DOHH2 (cell line): ENCODE measurements around the gene FASTKD2.

Source experiments
- H3F3A ChIP-seq: fragments of 200-600 bp; sonication (generic), shearing (Covaris generic); 2 replicates; pipeline ENCODE4 v1.6.0; 2016; ENCODE audit warnings: antibody characterized with exemption, mild to moderate bottlenecking; ENCODE audit not compliant: control insufficient read depth, insufficient read depth
- H3K27ac ChIP-seq: fragments of 200-600 bp; sonication (generic); 2 replicates; pipeline ENCODE4 v1.5.1; 2014; ENCODE audit warnings: low read depth, mild to moderate bottlenecking, low read length, moderate library complexity
- H3K27me3 ChIP-seq: fragments of 200-600 bp; sonication (generic); 2 replicates; pipeline ENCODE4 v1.6.1; 2014; ENCODE audit warnings: mild to moderate bottlenecking, low read length, mixed read lengths; ENCODE audit not compliant: control insufficient read depth
- H3K36me3 ChIP-seq: fragments of 200-600 bp; sonication (generic); 2 replicates; pipeline ENCODE4 v1.6.1; 2014; ENCODE audit warnings: mild to moderate bottlenecking, low read length, moderate library complexity, mixed read lengths; ENCODE audit not compliant: control insufficient read depth
- H3K4me1 ChIP-seq: fragments of 200-600 bp; sonication (generic); 2 replicates; pipeline ENCODE4 v1.6.1; 2014; ENCODE audit warnings: mild to moderate bottlenecking, low read length, mixed read lengths; ENCODE audit not compliant: control insufficient read depth
- H3K4me2 ChIP-seq: fragments of 200-600 bp; sonication (generic); 2 replicates; pipeline ENCODE4 v1.6.0; 2014; ENCODE audit warnings: mild to moderate bottlenecking, low read length, moderate library complexity
- H3K4me3 ChIP-seq: fragments of 200-600 bp; sonication (generic); 2 replicates; pipeline ENCODE4 v1.5.1; 2014; ENCODE audit warnings: mild to moderate bottlenecking, low read length, mixed read lengths
- H3K79me2 ChIP-seq: fragments of 200-600 bp; sonication (generic); 2 replicates; pipeline ENCODE4 v1.6.1; 2014; ENCODE audit warnings: mild to moderate bottlenecking, low read length, mixed read lengths; ENCODE audit not compliant: control insufficient read depth
- H3K9me2 ChIP-seq: fragments of 200-600 bp; sonication (generic); replicated peaks from 2 replicates; pipeline ENCODE4 v1.6.1; 2014; ENCODE audit warnings: mild to moderate bottlenecking, low read length, mixed read lengths; ENCODE audit not compliant: control insufficient read depth
- H3K9me3 ChIP-seq: fragments of 200-600 bp; sonication (generic); 2 replicates; pipeline ENCODE4 v1.6.1; 2014; ENCODE audit warnings: antibody characterized with exemption, low read length, mixed read lengths; ENCODE audit not compliant: control insufficient read depth, insufficient read depth
- H4K20me1 ChIP-seq: fragments of 200-600 bp; sonication (generic); 2 replicates; pipeline ENCODE4 v1.6.0; 2014; ENCODE audit warnings: low read depth, mild to moderate bottlenecking, antibody characterized with exemption, low read length, moderate library complexity; ENCODE audit not compliant: control insufficient read depth, insufficient read depth
- EZH2phosphoT487 ChIP-seq: fragments of 200-600 bp; sonication (generic); IDR thresholded peaks from 2 replicates; pipeline ENCODE4 v1.6.1; 2017; ENCODE audit warnings: borderline replicate concordance, mild to moderate bottlenecking, antibody characterized with exemption, low read length, moderate library complexity, mixed read lengths
- TF ChIP-seq, protein P1 (sequence below): fragments of 200-600 bp; sonication (generic); IDR thresholded peaks from one replicate; pipeline ENCODE4 v1.5.1; 2014; ENCODE audit warnings: antibody characterized with exemption, mild to moderate bottlenecking, low read depth, low read length; ENCODE audit not compliant: poor library complexity, severe bottlenecking

Gene FASTKD2

DNA sequence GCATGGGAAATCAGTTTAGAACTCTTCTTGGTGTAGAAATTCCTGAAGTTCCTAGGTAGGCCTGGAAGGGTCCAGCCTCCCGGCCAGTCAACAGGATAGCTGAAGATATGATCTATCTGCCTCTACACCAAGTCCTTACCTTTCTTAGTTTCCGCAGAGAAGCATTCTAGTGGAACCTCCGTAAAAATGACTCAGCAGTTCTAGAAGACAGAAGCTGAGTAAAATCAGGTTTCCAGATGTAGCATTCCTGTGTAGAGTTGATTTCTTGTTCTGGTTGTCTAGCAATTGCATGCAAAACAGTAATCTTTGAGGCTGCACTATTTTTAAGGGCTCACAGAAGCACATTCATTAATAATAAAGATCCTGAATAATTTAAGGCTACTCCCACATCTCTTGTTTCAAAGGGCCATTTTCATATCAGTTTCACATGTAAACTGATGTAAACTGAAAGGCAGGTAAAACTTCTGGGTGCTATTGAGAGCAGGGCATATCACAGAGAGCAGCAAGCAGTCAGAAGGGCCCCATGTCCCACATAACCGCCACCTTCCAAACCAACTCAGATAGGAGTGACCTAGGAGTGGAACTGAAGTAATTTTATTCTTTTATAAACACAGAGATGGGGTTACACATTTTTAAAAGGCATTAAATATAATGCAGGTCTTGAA, 44.0 kb upstream of the FASTKD2 start:
- Histone ChIP-seq H4K20me1 (no peaks in the 10 kb centered on the region), H3K27ac (no peak overlapping the region), H3K79me2 (no peaks in the 10 kb centered on the region), H3K9me2 (no peaks in the 10 kb centered on the region), H3F3A (no peaks in the 10 kb centered on the region), H3K27me3 (no peaks in the 10 kb centered on the region), H3K4me3 (no peak overlapping the region), H3K36me3 (no peaks in the 10 kb centered on the region), H3K4me2 (no peak overlapping the region), H3K9me3 (no peaks in the 10 kb centered on the region), H3K4me1 (no peaks in the 10 kb centered on the region)
- TF ChIP-seq, protein P1, sequence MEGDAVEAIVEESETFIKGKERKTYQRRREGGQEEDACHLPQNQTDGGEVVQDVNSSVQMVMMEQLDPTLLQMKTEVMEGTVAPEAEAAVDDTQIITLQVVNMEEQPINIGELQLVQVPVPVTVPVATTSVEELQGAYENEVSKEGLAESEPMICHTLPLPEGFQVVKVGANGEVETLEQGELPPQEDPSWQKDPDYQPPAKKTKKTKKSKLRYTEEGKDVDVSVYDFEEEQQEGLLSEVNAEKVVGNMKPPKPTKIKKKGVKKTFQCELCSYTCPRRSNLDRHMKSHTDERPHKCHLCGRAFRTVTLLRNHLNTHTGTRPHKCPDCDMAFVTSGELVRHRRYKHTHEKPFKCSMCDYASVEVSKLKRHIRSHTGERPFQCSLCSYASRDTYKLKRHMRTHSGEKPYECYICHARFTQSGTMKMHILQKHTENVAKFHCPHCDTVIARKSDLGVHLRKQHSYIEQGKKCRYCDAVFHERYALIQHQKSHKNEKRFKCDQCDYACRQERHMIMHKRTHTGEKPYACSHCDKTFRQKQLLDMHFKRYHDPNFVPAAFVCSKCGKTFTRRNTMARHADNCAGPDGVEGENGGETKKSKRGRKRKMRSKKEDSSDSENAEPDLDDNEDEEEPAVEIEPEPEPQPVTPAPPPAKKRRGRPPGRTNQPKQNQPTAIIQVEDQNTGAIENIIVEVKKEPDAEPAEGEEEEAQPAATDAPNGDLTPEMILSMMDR = no peak
- no peak for TF ChIP-seq EZH2phosphoT487

GRCh38 chr2:206723288-206723687, 42.1 kb upstream of the FASTKD2 start:
- H3K27me3 ChIP-seq = peaks cover 2% of the 10 kb centered on the region; the same call in 1 of the 2 replicates
- H3K4me2 ChIP-seq = no peak overlapping the region
- H3F3A ChIP-seq = no peaks in the 10 kb centered on the region
- H3K36me3 ChIP-seq = no peaks in the 10 kb centered on the region
- no peaks in the 10 kb centered on the region for H4K20me1 ChIP-seq
- no peaks in the 10 kb centered on the region for H3K4me1 ChIP-seq
- H3K79me2 ChIP-seq = no peaks in the 10 kb centered on the region
- H3K4me3 ChIP-seq = no peak overlapping the region
- no peak for TF ChIP-seq EZH2phosphoT487
- TF ChIP-seq, protein P1 = no peak
- H3K9me2 ChIP-seq = no peaks in the 10 kb centered on the region
- H3K9me3 ChIP-seq = no peaks in the 10 kb centered on the region
- H3K27ac ChIP-seq = no peak overlapping the region

GRCh38 chr2:206727287-206727686, 38.1 kb upstream of the FASTKD2 start:
- H4K20me1 ChIP-seq = no peaks in the 10 kb centered on the region
- no peak overlapping the region for H3K4me2 ChIP-seq
- no peaks in the 10 kb centered on the region for H3K79me2 ChIP-seq
- no peaks in the 10 kb centered on the region for H3K9me2 ChIP-seq
- TF ChIP-seq, protein P1 = no peak
- no peak for TF ChIP-seq EZH2phosphoT487
- H3K36me3 ChIP-seq = no peaks in the 10 kb centered on the region
- no peaks in the 10 kb centered on the region for H3K9me3 ChIP-seq
- H3K4me1 ChIP-seq = no peaks in the 10 kb centered on the region
- H3K27ac ChIP-seq = no peak overlapping the region
- peaks cover 2% of the 10 kb centered on the region; the same call in 1 of the 2 replicates for H3K27me3 ChIP-seq
- no peaks in the 10 kb centered on the region for H3F3A ChIP-seq
- no peak overlapping the region for H3K4me3 ChIP-seq
